Muscle of leg (tissue), 11 donors: ENCODE data around the gene GMPPB. TPM values are rescaled to one million over a fixed set of nuclear protein-coding genes. Genes with fewer than 3 reads are reported as not detected.
"Not testable (repeated sequence)": the region's sequence is repeated elsewhere in the genome, so short reads cannot be mapped to it uniquely, and the experiment has no call there.

Experiments used
- DNase-seq: peaks from one replicate; pipeline ENCODE4 v3.0.0; 2013
- H3K27ac ChIP-seq: one replicate; pipeline ENCODE4 v1.5.1; 2013; ENCODE audit warnings: mild to moderate bottlenecking, low read length, control low read depth
- H3K27me3 ChIP-seq: one replicate; pipeline ENCODE4 v1.6.1; 2013; ENCODE audit warnings: low read length; ENCODE audit not compliant: control insufficient read depth, insufficient read depth
- H3K36me3 ChIP-seq: one replicate; pipeline ENCODE4 v1.6.1; 2013; ENCODE audit warnings: low read length; ENCODE audit not compliant: control insufficient read depth, insufficient read depth
- H3K4me1 ChIP-seq: one replicate; pipeline ENCODE4 v1.6.1; 2013; ENCODE audit warnings: low read length; ENCODE audit not compliant: control insufficient read depth, insufficient read depth
- H3K4me3 ChIP-seq: one replicate; pipeline ENCODE4 v1.5.1; 2013; ENCODE audit warnings: low read length, control low read depth
- H3K9me3 ChIP-seq: replicated peaks from 2 replicates; pipeline ENCODE4 v1.6.1; 2013; ENCODE audit warnings: low read depth, low read length; ENCODE audit not compliant: control insufficient read depth
- WGBS: methylation state at CpG from one replicate; pipeline ENCODE4 v1.1.5; 2013; ENCODE audit warnings: missing lambda C conversion rate; ENCODE audit not compliant: insufficient coverage; 5-methylcytosine and 5-hydroxymethylcytosine counted together
- polyA plus RNA-seq, 8 donors: library from polyadenylated mRNA; unstranded; fragments of 120-200 nt; gene quantifications; one replicate each; pipeline versions ENCODE4 v1.2.1 to v1.2.3, GENCODE V29; 2013; ENCODE audit warnings: inconsistent platforms in 1 of 8, low replicate concordance in 1 of 8; ENCODE audit not compliant: insufficient read length in 8 of 8, insufficient read depth in 1 of 8
- total RNA-seq: library from RNA; stranded (reverse); fragments of 120-200 nt; gene quantifications from one replicate; pipeline ENCODE4 v1.2.4, GENCODE V29; 2013

Gene GMPPB
- total and polyA plus RNA-seq, 9 donors, result 11.1 to 15.3 (median 12.4) TPM

- H3K4me1 ChIP-seq, result peaks cover 25% of the 10 kb centered on the region
- DNase-seq, H3K9me3 ChIP-seq, H3K4me3 ChIP-seq, H3K27ac ChIP-seq: not testable (repeated sequence)
- WGBS, result under 1% methylated on average over 14 of the region's 29 CpGs
- peaks cover 31% of the 10 kb centered on the region for H3K36me3 ChIP-seq
- peaks cover 32% of the 10 kb centered on the region for H3K27me3 ChIP-seq
These were observed 37.4 kb downstream of the GMPPB start for GRCh38 chr3:49686346-49686745.

- H3K9me3 ChIP-seq, DNase-seq, H3K27ac ChIP-seq, H3K4me3 ChIP-seq: not testable (repeated sequence)
- peaks cover 36% of the 10 kb centered on the region for H3K36me3 ChIP-seq
- peaks cover 32% of the 10 kb centered on the region for H3K27me3 ChIP-seq
- WGBS, result 11% methylated on average over 30 of the region's 36 CpGs
- H3K4me1 ChIP-seq, result peaks cover 20% of the 10 kb centered on the region
These were observed 37.9 kb downstream of the GMPPB start for GRCh38 chr3:49685846-49686245.

GRCh38 chr3:49685103-49685502 lies 38.6 kb downstream of the GMPPB start:
- H3K4me1 ChIP-seq, result peaks cover 14% of the 10 kb centered on the region
- H3K9me3 ChIP-seq, DNase-seq, H3K27ac ChIP-seq, H3K4me3 ChIP-seq: not testable (repeated sequence)
- WGBS, result 78% methylated on average over 1 of the region's 10 CpGs
- H3K27me3 ChIP-seq, result peaks cover 32% of the 10 kb centered on the region
- H3K36me3 ChIP-seq, result peaks cover 44% of the 10 kb centered on the region

DNA sequence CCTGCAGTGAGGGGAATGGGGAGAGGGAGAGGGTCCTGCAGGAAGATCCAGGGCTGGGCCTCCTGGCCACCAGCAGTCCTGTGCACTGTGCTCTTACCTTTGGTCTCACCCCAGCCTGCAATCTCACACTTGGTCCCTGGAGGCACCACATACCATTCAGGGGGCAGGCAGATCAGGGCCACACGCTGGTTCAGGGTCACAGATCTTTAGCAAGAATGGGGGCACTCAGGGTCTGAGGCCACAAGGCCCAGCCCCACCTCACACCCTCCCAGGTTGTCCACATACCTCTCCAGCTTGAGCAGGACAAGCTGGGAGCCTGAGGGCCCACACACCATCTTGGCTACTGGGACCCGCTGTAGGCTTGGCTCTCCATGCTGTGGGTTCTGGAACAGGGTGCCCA lies 39.3 kb downstream of the GMPPB start:
- WGBS, result 86% methylated on average over 1 of the region's 2 CpGs
- Histone ChIP-seq H3K27me3 (peaks cover 32% of the 10 kb centered on the region), H3K36me3 (peaks cover 50% of the 10 kb centered on the region)

GRCh38 chr3:49683162-49683561 lies 40.6 kb downstream of the GMPPB start:
- Histone ChIP-seq H3K9me3 (no peaks in the 10 kb centered on the region), H3K27me3 (peaks cover 32% of the 10 kb centered on the region), H3K4me1 (peaks cover 6% of the 10 kb centered on the region), H3K36me3 (peaks cover 63% of the 10 kb centered on the region), H3K27ac (no peak overlapping the region), H3K4me3 (no peak overlapping the region)
- no peak for DNase-seq
- WGBS, result 93% methylated on average over 2 of the region's 6 CpGs

More for the DNA sequence above, 39.3 kb downstream of the GMPPB start:
- H3K9me3 ChIP-seq, H3K27ac ChIP-seq, DNase-seq, H3K4me3 ChIP-seq: not testable (repeated sequence)
- H3K4me1 ChIP-seq, result peaks cover 12% of the 10 kb centered on the region

DNA sequence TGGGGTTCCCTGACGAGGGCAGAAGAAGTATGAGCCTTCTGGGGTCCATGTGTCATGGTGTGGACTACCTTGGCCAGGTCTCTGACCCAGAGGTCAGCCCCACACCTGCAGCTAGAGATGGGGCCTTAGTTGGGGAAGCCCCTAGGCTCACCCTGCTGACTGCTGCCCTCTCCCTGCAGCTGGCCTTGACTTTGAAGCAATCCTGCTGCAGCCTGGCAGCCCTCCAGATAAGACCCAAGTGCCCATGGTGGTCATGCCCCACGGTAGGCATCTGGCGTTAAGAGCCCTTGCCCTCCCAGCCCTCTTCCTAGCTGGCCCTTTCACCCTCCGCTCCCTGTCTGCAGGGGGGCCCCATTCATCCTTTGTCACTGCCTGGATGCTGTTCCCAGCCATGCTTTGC lies 42.2 kb downstream of the GMPPB start:
- Histone ChIP-seq H3K9me3 (no peaks in the 10 kb centered on the region), H3K27ac (no peak overlapping the region), H3K4me3 (no peak overlapping the region), H3K4me1 (peaks cover 4% of the 10 kb centered on the region), H3K36me3 (peaks cover 79% of the 10 kb centered on the region), H3K27me3 (peaks cover 22% of the 10 kb centered on the region)
- DNase-seq, result no peak
- 89% methylated on average over 3 of the region's 4 CpGs for WGBS

- WGBS, result 100% methylated on average over 1 of the region's 2 CpGs
- no peak for DNase-seq
These were observed 42.6 kb downstream of the GMPPB start for GRCh38 chr3:49681232-49681522.

DNA sequence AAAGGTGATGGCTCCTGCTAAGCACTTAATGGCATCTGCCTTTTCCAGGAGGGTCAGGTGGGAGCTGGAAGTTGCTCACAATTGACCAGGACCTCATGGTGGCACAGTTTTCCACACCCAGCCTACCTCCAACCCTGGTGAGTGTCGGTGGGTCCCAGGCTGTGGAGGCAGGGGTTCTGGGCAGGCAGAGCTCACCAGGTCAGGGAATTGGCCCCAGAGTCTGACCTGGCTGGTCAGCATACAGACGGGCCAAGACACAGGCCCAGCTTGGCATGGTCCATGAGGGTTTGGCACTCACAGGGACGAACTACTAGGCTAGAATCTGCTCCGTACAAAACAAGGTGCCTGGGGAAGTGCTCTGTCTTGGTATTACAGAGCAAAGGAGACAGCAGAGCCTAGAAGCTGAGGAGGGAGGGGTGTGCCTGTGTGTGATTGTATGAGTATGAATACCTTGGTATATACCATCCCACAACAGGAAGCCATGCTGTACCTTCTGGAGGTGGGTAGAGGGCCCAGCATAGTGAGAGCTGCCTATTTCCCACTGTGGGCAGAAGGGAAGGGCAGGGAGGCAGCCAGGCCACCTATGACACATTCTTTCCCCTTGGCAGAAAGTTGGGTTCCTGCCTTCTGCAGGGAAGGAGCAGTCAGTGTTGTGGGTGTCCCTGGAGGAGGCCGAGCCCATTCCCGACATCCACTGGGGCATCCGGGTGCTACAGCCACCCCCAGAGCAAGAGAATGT lies 43.1 kb downstream of the GMPPB start:
- Histone ChIP-seq H3K36me3 (peaks cover 88% of the 10 kb centered on the region), H3K27ac (no peak overlapping the region), H3K4me1 (no peaks in the 10 kb centered on the region), H3K9me3 (no peaks in the 10 kb centered on the region), H3K4me3 (no peak overlapping the region), H3K27me3 (peaks cover 15% of the 10 kb centered on the region)
- WGBS, result 82% methylated on average over 6 of the region's 7 CpGs
- DNase-seq, result no peak

More at GRCh38 chr3:49681232-49681522, 42.6 kb downstream of the GMPPB start:
- Histone ChIP-seq H3K36me3 (peaks cover 83% of the 10 kb centered on the region), H3K9me3 (no peaks in the 10 kb centered on the region), H3K4me1 (peaks cover under 1% of the 10 kb centered on the region), H3K27ac (no peak overlapping the region), H3K4me3 (no peak overlapping the region), H3K27me3 (peaks cover 18% of the 10 kb centered on the region)

DNA sequence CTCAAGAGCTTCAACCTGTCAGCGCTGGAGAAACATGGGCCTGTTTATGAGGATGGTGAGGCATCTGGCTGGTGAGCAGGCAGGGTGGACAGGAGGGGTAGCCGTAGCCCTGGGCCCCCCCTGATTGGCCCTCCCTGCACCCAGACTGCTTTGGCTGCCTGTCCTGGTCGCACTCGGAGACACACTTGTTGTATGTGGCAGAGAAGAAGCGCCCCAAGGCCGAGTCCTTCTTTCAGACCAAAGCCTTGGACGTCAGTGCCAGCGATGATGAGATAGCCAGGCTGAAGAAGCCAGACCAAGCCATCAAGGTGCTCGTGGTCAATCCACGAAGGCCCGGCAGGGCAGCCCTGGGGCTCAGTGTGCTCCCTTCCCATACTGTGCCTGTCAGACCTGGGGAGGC lies 47.8 kb downstream of the GMPPB start:
- Histone ChIP-seq H3K36me3 (peaks cover 53% of the 10 kb centered on the region), H3K27me3 (no peaks in the 10 kb centered on the region), H3K4me1 (peaks cover 15% of the 10 kb centered on the region), H3K9me3 (peaks cover 3% of the 10 kb centered on the region), H3K27ac (no peak overlapping the region), H3K4me3 (no peak overlapping the region)
- WGBS, result 94% methylated on average over 8 of the region's 11 CpGs
- DNase-seq, result no peak

DNA sequence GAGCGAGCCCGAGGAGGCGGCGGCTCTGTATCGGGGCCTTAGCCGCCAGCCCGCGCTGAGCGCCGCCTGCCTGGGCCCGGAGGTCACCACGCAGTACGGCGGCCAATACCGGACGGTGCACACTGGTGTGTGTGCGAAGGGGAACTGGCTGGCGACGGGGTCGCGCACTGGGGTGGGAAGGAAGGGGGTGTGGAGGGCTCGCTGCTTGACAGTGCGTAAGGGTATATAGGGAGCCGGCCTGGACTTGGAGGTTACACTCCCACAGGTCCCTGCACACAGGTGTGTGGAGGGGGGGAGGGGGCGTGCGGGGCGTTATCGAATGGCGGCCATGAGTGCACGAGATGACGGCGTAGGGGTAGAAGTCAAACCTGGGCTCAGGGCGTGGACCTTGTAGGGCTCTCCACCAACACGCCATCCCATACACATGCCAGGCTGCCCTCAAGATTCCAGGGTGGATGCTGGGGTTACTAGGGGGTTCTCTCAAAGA lies 49.2 kb downstream of the GMPPB start:
- Histone ChIP-seq H3K4me3 (peak overlapping the region; percentile 85), H3K27me3 (no peaks in the 10 kb centered on the region), H3K36me3 (peaks cover 40% of the 10 kb centered on the region), H3K9me3 (peaks cover 3% of the 10 kb centered on the region), H3K4me1 (peaks cover 15% of the 10 kb centered on the region), H3K27ac (peak overlapping the region; percentile 97)
- no peak for DNase-seq
- WGBS, result 2% methylated on average over 23 of the region's 34 CpGs
